C4-2B (cell line): ENCODE results near the gene POF1B.

Experiments used
- H3K27ac ChIP-seq: fragments of 450-650 bp; 2 replicates; pipeline ENCODE4 v1.5.1; 2017
- CTCF ChIP-seq: fragments of 450-650 bp; conservative IDR thresholded peaks from 2 replicates; pipeline ENCODE4 v1.5.1; 2017; ENCODE audit warnings: mild to moderate bottlenecking
- ZFX ChIP-seq: fragments of 450-650 bp; IDR thresholded peaks from 2 replicates; pipeline ENCODE4 v1.6.1; 2017

Gene POF1B

GRCh38 chrX:85379174-85379907, at the start of gene POF1B:
TSS of gene POF1B (minus strand) at chrX:85379665. CDS start at chrX:85379454, 211 bp downstream.
- TF ChIP-seq ZFX (no peak), CTCF (no peak)
- peak within 1 kb of the TSS; percentile 23; the same call in 1 of the 2 replicates for H3K27ac ChIP-seq

- TF ChIP-seq ZFX (no peak), CTCF (no peak)
- H3K27ac ChIP-seq: no peak overlapping the region
These were observed 49.6 kb upstream of the POF1B start for GRCh38 chrX:85429066-85429465.

GRCh38 chrX:85419293-85419692, 39.8 kb upstream of the POF1B start:
- H3K27ac ChIP-seq: no peak overlapping the region
- no peak for TF ChIP-seq CTCF
- TF ChIP-seq ZFX: no peak

GRCh38 chrX:85391878-85392238, 12.4 kb upstream of the POF1B start:
- no peak overlapping the region for H3K27ac ChIP-seq
- TF ChIP-seq CTCF (no peak), ZFX (no peak)

- no peak for TF ChIP-seq CTCF
- no peak for TF ChIP-seq ZFX
- H3K27ac ChIP-seq: no peak overlapping the region
These were observed 11.9 kb upstream of the POF1B start for GRCh38 chrX:85391185-85391877.

- no peak overlapping the region for H3K27ac ChIP-seq
- TF ChIP-seq CTCF (no peak), ZFX (no peak)
These were observed 2.1 kb upstream of the POF1B start for GRCh38 chrX:85381602-85382001.

- TF ChIP-seq ZFX (no peak), CTCF (no peak)
- H3K27ac ChIP-seq: no peak overlapping the region
These were observed 1.0 kb downstream of the POF1B start for GRCh38 chrX:85378461-85378860.
